Gastrocnemius medialis (tissue), 4 donors: ENCODE data around the gene TSPAN15. TPM values are rescaled to one million over a fixed set of nuclear protein-coding genes. Genes with fewer than 3 reads are reported as not detected.
A peak's percentile ranks its signal among the peaks of the same experiment; 100 is the strongest.

Experiments used
- ATAC-seq, 2 donors: fragments of 150-250 bp; one replicate each; pipeline ENCODE4 v1.9.1; 2016
- DNase-seq, 2 donors: peaks; one replicate each; pipeline ENCODE4 v3.0.0-alpha.2; 2019
- H3K27ac ChIP-seq, 4 donors: fragments of 200-600 bp; sonication (generic); 1 replicate in 1 of 4; 2 replicates in 3 of 4; pipeline ENCODE4 v1.5.1; 2016 to 2018; ENCODE audit warnings: mild to moderate bottlenecking in 2 of 4, moderate library complexity in 1 of 4
- H3K27me3 ChIP-seq, 3 donors: fragments of 200-600 bp; sonication (generic) in 2 of 3; 1 replicate in 1 of 3; 2 replicates in 2 of 3; pipeline versions ENCODE4 v1.5.1 to v1.6.0; 2016 to 2019; ENCODE audit warnings: mild to moderate bottlenecking in 1 of 3, moderate library complexity in 1 of 3
- H3K36me3 ChIP-seq, 2 donors: fragments of 200-600 bp; sonication (generic) in 1 of 2; one replicate each; pipeline ENCODE4 v1.5.1; 2017 to 2018
- H3K4me1 ChIP-seq, 2 donors: fragments of 200-600 bp; sonication (generic) in 1 of 2; one replicate each; pipeline ENCODE4 v1.5.1; 2016 to 2017; ENCODE audit warnings: mild to moderate bottlenecking in 2 of 2
- H3K4me3 ChIP-seq, 4 donors: fragments of 200-600 bp; sonication (generic) in 3 of 4; 1 replicate in 1 of 4; 2 replicates in 3 of 4; pipeline ENCODE4 v1.5.1; 2016 to 2019; ENCODE audit warnings: mild to moderate bottlenecking in 2 of 4
- H3K9me3 ChIP-seq, 3 donors: fragments of 200-600 bp; sonication (generic) in 2 of 3; 1 replicate in 1 of 3; 2 replicates in 2 of 3; pipeline ENCODE4 v1.5.1; 2016 to 2019
- CTCF ChIP-seq, 5 experiments: fragments of 450-650 bp in 3 of 5; fragments of 200-600 bp in 2 of 5; sonication (generic) in 2 of 5; IDR thresholded peaks in 4 of 5; conservative IDR thresholded peaks in 1 of 5; 1 replicate in 4 of 5; 2 replicates in 1 of 5; pipeline ENCODE4 v1.5.1; 2016 to 2019; ENCODE audit warnings: antibody characterized with exemption in 5 of 5, mild to moderate bottlenecking in 3 of 5, moderate library complexity in 3 of 5
- POLR2A ChIP-seq, 2 donors: fragments of 450-650 bp; IDR thresholded peaks; one replicate each; pipeline ENCODE4 v1.6.1; 2017; ENCODE audit warnings: antibody characterized with exemption in 2 of 2, mild to moderate bottlenecking in 2 of 2, moderate library complexity in 2 of 2
- in situ Hi-C, 4 donors: fragments of 200-750 bp; cut with MboI; loops; one replicate each; pipeline versions ENCODE4 v1.15.0 to v1.8.0; 2017; ENCODE audit warnings: low sequenced_read_pairs in 4 of 4
- intact Hi-C: fragments of 100-400 bp; cut with DNase I; formaldehyde crosslinking; loops from one replicate; pipeline ENCODE4 v1.15.1; 2023; ENCODE audit warnings: low total_unique reads
- total RNA-seq, 4 donors: library from RNA; depleted of rRNA; stranded (reverse); fragments of >200 nt; gene quantifications; one replicate each; pipeline versions ENCODE4 v1.1.0 to v1.2.3, GENCODE V29; 2016

Gene TSPAN15
- total RNA-seq, 4 donors from 2014 or later: 7.9 to 21.0 (median 11.8) TPM

GRCh38 chr10:69439813-69440506 lies 11.3 kb upstream of the TSPAN15 start:
- H3K4me3 ChIP-seq: no peak overlapping the region
- DNase-seq (peak in 1 of 2 donors; percentile 73), ATAC-seq (peak; percentile 79 to 92)
- H3K27ac ChIP-seq: peak overlapping the region; percentile 77 to 91 (median 85)
- intact Hi-C loops (loop anchor here (2.0 to 5.0 kb wide), 2 partner anchors 57 to 197 kb away; no protein-coding TSS in a partner anchor), in situ Hi-C loops (loop anchor here in 3 of 4 donors (10.0 to 25.0 kb wide), 2 partner anchors 195 to 197 kb away; partner anchors contain the start of gene FAM241B (in 3 of the 3))
- no peaks in the 10 kb centered on the region for H3K36me3 ChIP-seq
- H3K27me3 ChIP-seq: no peaks in the 10 kb centered on the region
- peaks cover 20 to 29% of the 10 kb centered on the region in 2 donors for H3K4me1 ChIP-seq
- H3K9me3 ChIP-seq: no peaks in the 10 kb centered on the region
- no peak for TF ChIP-seq CTCF (IDR thresholded peaks at IDR 0.05 in 4 of 5, conservative IDR thresholded peaks at IDR 0.05 in 1 of 5)
- no peak for TF ChIP-seq POLR2A (IDR thresholded peaks at IDR 0.05)

GRCh38 chr10:69443354-69443753 lies 7.9 kb upstream of the TSPAN15 start:
- Histone ChIP-seq H3K4me1 (peaks cover 20 to 24% of the 10 kb centered on the region in 2 donors), H3K27me3 (no peaks in the 10 kb centered on the region), H3K36me3 (no peaks in the 10 kb centered on the region), H3K4me3 (no peak overlapping the region), H3K9me3 (no peaks in the 10 kb centered on the region), H3K27ac (no peak overlapping the region)
- no peak for TF ChIP-seq POLR2A (IDR thresholded peaks at IDR 0.05)
- TF ChIP-seq CTCF (IDR thresholded peaks at IDR 0.05 in 4 of 5, conservative IDR thresholded peaks at IDR 0.05 in 1 of 5): no peak
- ATAC-seq: no peak
- intact Hi-C loops: no loop called here
- in situ Hi-C loops: loop anchor here in 1 of 4 donors (25.0 kb wide), 1 partner anchor 194 kb away; the partner anchor contains the start of gene FAM241B
- DNase-seq: no peak

- H3K36me3 ChIP-seq: no peaks in the 10 kb centered on the region
- in situ Hi-C loops (loop anchor here in 1 of 4 donors (25.0 kb wide), 1 partner anchor 192 kb away; the partner anchor contains the start of gene FAM241B), intact Hi-C loops (no loop called here)
- H3K4me1 ChIP-seq: peaks cover 8 to 12% of the 10 kb centered on the region in 2 donors
- ATAC-seq (no peak), DNase-seq (no peak)
- H3K27ac ChIP-seq: no peak overlapping the region
- no peak overlapping the region for H3K4me3 ChIP-seq
- no peaks in the 10 kb centered on the region for H3K9me3 ChIP-seq
- TF ChIP-seq POLR2A (IDR thresholded peaks at IDR 0.05) (no peak), CTCF (IDR thresholded peaks at IDR 0.05 in 4 of 5, conservative IDR thresholded peaks at IDR 0.05 in 1 of 5) (no peak)
- H3K27me3 ChIP-seq: no peaks in the 10 kb centered on the region
Measured at GRCh38 chr10:69445041-69445440, 6.2 kb upstream of the TSPAN15 start.

- TF ChIP-seq CTCF (IDR thresholded peaks at IDR 0.05 in 4 of 5, conservative IDR thresholded peaks at IDR 0.05 in 1 of 5) (no peak), POLR2A (IDR thresholded peaks at IDR 0.05) (no peak)
- Histone ChIP-seq H3K27me3 (no peaks in the 10 kb centered on the region), H3K36me3 (no peaks in the 10 kb centered on the region), H3K4me3 (no peak overlapping the region), H3K27ac (peak overlapping the region in 2 of 4 donors; percentile 29), H3K4me1 (peaks cover 14 to 16% of the 10 kb centered on the region in 2 donors), H3K9me3 (no peaks in the 10 kb centered on the region)
- intact Hi-C loops: no loop called here
- ATAC-seq (no peak), DNase-seq (no peak)
- in situ Hi-C loops: loop anchor here in 1 of 4 donors (25.0 kb wide), 1 partner anchor 191 kb away; the partner anchor contains the start of gene FAM241B
Measured at GRCh38 chr10:69446229-69446628, 5.0 kb upstream of the TSPAN15 start.
